IPS DF 6.9 (cell line): ENCODE results near the gene SPACDR.

Experiments
- DNase-seq: peaks from one replicate; pipeline ENCODE4 v3.0.0-alpha.2; 2013; ENCODE audit warnings: low read depth, low spot score
- H3K27ac ChIP-seq: one replicate; pipeline ENCODE4 v1.5.1; 2013; ENCODE audit warnings: low read length, control low read depth
- H3K27me3 ChIP-seq: 2 replicates; pipeline ENCODE4 v1.6.1; 2013; ENCODE audit warnings: mild to moderate bottlenecking, low read length; ENCODE audit not compliant: control insufficient read depth, insufficient read depth
- H3K36me3 ChIP-seq: 2 replicates; pipeline ENCODE4 v1.6.1; 2013; ENCODE audit warnings: low read length; ENCODE audit not compliant: control insufficient read depth, insufficient read depth
- H3K4me1 ChIP-seq: 2 replicates; pipeline ENCODE4 v1.6.1; 2013; ENCODE audit warnings: low read length; ENCODE audit not compliant: control insufficient read depth, insufficient read depth
- H3K4me3 ChIP-seq: 2 replicates; pipeline ENCODE4 v1.5.1; 2013; ENCODE audit warnings: mild to moderate bottlenecking, low read length
- H3K9me3 ChIP-seq: 2 replicates; pipeline ENCODE4 v1.6.1; 2013; ENCODE audit warnings: low read length, inconsistent platforms; ENCODE audit not compliant: control insufficient read depth, insufficient read depth
- WGBS: extraction: QIAGEN DNeasy Blood & Tissue Kit; methylation state at CpG from one replicate; pipeline ENCODE4 v1.1.7; 2013; ENCODE audit warnings: mixed read lengths, missing lambda C conversion rate; ENCODE audit not compliant: insufficient read length, insufficient coverage; 5-methylcytosine and 5-hydroxymethylcytosine counted together

SPACDR gene

DNA sequence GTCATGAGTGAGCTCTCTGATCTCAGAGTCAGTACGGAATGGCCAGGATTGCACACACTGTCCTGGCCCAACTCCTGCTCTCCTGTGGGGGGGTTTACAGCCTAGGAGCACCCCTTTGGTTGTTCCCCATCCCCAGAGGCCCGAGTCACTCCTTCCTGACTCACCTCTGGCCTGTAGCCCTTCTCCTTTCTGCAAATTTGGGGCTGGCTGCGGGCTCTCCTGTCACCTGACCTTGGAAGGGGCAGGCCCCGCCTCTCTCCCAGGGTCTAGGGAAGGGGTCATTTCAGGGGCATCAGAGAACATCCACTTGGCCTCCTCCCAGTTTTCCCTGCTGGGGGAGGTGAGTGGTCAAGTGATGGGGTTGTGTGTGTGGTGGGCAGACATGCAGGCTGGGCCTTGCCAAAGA, 21.4 kb upstream of the SPACDR start:
- DNase-seq = no peak
- H3K4me1 ChIP-seq = peaks cover 7% of the 10 kb centered on the region
- H3K36me3 ChIP-seq = peaks cover 6% of the 10 kb centered on the region; the same call in 1 of the 2 replicates
- no peaks in the 10 kb centered on the region for H3K9me3 ChIP-seq
- WGBS = no CpG with 5 or more reads among the region's 4 CpGs
- H3K4me3 ChIP-seq = no peak overlapping the region
- no peak overlapping the region for H3K27ac ChIP-seq
- H3K27me3 ChIP-seq = no peaks in the 10 kb centered on the region

DNA sequence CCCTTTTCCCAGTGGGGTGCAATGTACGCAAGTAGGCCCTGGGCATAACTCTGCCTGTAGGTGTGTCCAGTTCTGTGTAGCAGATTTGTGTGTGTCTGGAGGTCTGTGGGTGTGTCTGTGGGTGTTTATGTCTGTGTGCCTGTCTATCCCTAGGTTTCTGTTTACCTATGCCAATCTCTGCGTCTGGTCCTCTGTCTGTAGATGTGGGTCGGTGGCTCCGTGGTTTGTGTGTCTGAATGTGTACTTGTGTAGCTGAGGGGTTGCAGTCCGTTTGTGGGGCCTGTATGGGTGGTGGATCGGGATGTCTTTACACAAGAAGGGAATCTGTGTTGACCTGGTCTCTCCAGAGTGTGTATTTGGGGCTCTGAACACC, 20.6 kb upstream of the SPACDR start:
- Histone ChIP-seq H3K27me3 (no peaks in the 10 kb centered on the region), H3K27ac (no peak overlapping the region), H3K36me3 (peaks cover 6% of the 10 kb centered on the region; the same call in 1 of the 2 replicates), H3K9me3 (no peaks in the 10 kb centered on the region), H3K4me1 (peaks cover 6% of the 10 kb centered on the region), H3K4me3 (no peak overlapping the region)
- no CpG with 5 or more reads among the region's 6 CpGs for whole genome bisulfite sequencing
- no peak for DNase-seq

DNA sequence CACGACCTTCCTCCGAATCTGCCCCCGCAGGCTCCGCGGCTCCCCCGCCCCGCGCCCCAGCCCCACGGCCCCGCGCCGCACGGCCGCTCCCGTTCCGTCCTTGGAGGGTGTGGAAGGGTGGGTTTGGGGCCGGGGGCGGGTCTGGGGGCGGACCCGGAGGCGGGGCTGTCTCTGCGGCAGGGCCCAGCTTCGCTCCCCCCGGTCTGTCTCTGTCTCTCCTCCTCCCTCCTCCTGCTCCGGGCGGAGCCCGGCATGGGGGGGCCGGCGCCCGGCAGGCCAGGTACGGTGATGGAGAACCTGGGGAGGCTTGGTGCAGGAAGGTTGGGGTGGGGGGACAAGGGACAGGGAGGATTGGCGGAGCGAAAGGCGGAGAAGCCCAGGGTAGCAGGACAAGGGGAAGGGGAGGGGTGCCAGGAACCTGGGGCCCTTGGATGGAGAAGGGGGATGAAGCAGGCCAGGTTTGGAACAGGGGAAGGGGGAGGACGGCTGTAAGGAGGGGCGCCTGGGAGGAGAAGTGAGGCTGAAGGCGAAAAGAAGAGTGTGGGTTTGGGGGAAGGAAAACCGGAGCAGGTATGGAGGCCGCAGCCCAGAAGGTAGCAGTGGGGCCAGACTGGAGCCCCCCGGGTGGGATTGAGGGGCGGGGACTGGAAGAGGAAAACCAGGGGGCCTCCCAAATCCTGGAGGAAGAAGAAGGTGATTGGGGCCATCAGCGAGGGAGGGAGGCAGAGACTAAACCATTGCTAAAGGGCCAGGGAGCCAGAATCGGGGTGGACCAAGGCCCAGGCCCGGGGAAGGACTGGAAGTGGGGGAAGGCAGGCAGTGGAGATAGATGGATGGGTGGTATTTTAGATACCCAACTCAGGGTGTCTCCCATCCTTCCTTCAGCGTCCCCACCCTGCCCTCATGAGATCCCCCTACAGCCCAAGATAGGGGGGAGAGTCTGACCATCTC, 19.9 kb upstream of the SPACDR start, which contains the start of gene NYAP1:
Gene NYAP1 (plus strand): TSS at position 206 of the 951 bp plus-strand sequence. CDS start 1,385 bp downstream, outside the sequence.
- DNase-seq = no peak
- H3K4me3 ChIP-seq = peak within 1 kb of the TSS; percentile 83
- no peaks in the 10 kb centered on the region for H3K27me3 ChIP-seq
- H3K27ac ChIP-seq = no peak within 1 kb of the TSS
- H3K9me3 ChIP-seq = no peaks in the 10 kb centered on the region
- H3K36me3 ChIP-seq = peaks cover 3% of the 10 kb centered on the region; the same call in 1 of the 2 replicates
- no CpG with 5 or more reads among the region's 45 CpGs for WGBS
- H3K4me1 ChIP-seq = peaks cover 5% of the 10 kb centered on the region

DNA sequence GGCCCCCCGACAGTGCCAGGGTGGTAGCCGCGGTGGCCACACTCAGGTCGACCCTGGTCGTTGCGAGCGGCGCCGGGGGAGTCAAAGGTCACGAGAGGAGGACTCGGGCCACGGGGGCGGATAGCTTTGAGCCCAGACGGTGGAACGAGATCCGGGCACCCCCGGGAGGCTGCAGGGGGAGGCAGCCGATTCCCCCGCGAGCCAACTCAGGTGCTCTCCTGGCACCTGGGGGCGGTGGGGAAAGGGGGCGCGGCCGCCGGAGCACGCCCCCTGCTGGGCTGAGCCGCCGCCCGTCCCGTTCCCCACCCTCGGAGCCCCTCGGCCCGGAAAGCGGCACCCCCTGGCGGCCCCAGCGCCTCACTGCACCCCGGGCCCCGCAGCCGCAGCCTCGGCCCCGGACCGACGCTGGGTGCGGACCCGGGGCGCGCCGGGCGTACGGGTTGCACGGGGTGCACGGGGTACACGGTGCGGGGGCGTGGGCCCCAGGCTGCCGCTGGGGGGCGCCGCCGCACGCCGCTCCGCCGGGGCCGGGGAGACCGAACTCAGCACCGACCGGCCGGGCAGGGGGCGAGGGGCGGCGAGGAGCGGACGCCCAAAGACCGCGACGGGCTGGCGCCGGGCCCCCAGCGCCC, 19.1 kb upstream of the SPACDR start:
- Histone ChIP-seq H3K27me3 (no peaks in the 10 kb centered on the region), H3K4me1 (peaks cover 5% of the 10 kb centered on the region), H3K4me3 (peak overlapping the region; percentile 83; the same call in 1 of the 2 replicates), H3K27ac (no peak overlapping the region), H3K9me3 (no peaks in the 10 kb centered on the region), H3K36me3 (no peaks in the 10 kb centered on the region)
- WGBS = no CpG with 5 or more reads among the region's 79 CpGs
- no peak for DNase-seq

DNA sequence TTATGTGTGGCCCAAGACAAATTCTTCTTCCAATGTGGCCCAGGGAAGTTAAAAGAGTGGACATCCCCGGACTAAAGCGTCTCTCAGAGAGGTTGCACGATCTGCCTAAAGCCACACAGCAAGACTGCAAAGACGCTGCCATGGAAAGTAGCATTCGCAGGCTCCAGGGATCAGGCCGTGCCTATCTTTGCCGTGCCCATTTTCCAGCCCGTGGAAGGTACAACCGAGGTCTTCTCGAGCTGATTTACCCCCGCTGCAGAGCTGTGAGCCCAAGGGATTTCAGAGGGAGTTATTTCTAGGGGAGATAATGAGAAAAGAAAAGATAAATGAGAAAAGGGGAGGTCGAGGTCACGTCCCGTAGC, 18.6 kb upstream of the SPACDR start:
- H3K4me3 ChIP-seq = peak overlapping the region; percentile 83; the same call in 1 of the 2 replicates
- H3K27me3 ChIP-seq = no peaks in the 10 kb centered on the region
- no peak overlapping the region for H3K27ac ChIP-seq
- H3K9me3 ChIP-seq = no peaks in the 10 kb centered on the region
- WGBS = no CpG with 5 or more reads among the region's 14 CpGs
- peaks cover 7% of the 10 kb centered on the region for H3K4me1 ChIP-seq
- no peak for DNase-seq
- H3K36me3 ChIP-seq = no peaks in the 10 kb centered on the region

DNA sequence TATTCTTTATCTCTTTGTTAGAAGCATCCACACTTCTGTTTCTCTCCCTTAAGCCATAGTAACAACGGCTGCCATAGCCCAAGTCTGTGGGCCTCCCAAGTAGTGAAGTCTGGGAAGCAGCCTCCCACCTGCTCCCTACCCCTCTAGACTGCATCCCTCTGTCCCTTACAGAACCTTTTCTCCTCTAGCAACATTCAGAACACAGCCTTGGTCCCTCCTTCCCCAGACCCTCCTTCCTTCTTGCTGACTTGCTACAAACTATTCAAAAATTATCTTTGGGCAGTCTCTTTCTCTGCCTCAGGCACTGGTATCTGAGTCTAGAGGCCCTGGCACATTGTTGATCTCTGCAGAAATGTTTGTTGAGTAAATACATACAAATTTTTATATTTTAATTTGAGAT, 17.4 kb upstream of the SPACDR start:
- H3K9me3 ChIP-seq = no peaks in the 10 kb centered on the region
- H3K27ac ChIP-seq = no peak overlapping the region
- no peak for DNase-seq
- H3K36me3 ChIP-seq = no peaks in the 10 kb centered on the region
- H3K27me3 ChIP-seq = no peaks in the 10 kb centered on the region
- no CpG with 5 or more reads among the region's 1 CpG for WGBS
- H3K4me1 ChIP-seq = peaks cover 4% of the 10 kb centered on the region
- no peak overlapping the region for H3K4me3 ChIP-seq

DNA sequence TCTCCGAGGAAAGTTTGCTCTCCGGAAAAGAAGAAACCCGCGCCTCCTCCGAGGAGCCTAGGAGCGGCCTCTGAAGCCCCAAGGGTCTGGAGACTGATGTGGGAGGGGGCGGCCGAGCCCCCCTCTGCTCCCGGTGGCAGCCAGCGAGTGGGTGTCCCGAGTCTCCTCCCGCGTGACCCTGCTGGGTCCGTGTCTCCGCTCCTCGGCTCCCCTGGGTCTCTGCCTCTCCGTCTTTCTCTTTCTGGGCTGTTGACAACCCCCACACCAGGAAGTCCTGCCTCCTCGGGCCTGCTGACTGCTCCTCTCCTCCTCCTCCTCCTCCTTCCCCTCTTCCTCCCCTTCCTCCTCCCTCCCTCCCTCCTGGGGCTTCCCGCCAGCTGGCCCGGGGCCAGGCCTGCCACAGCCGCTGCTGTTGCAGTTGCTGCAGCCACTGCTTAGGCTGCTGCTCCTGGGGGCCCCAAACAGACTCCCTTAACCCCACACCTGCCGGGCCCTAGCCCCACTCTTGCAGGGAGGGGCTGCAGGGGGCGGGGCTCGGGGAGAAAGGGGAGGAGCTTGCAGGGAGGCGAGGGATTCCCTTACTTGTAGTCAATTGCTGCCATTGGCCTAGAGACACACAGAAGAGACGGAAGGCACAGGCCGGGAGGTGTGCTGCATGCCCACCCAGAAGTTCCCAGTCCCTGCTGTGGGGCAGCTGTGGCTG, 15.0 kb upstream of the SPACDR start, which contains the start of gene TSC22D4:
Gene TSC22D4 (minus strand): TSS at position 257 of the 703 bp plus-strand sequence. CDS start 1,176 bp downstream, outside the sequence.
- Histone ChIP-seq H3K36me3 (no peaks in the 10 kb centered on the region), H3K27me3 (no peaks in the 10 kb centered on the region), H3K4me1 (peaks cover 3% of the 10 kb centered on the region; the same call in 1 of the 2 replicates), H3K9me3 (no peaks in the 10 kb centered on the region), H3K4me3 (peak within 1 kb of the TSS; percentile 47; the same call in 1 of the 2 replicates), H3K27ac (no peak within 1 kb of the TSS)
- WGBS = no CpG with 5 or more reads among the region's 27 CpGs
- no peak for DNase-seq

DNA sequence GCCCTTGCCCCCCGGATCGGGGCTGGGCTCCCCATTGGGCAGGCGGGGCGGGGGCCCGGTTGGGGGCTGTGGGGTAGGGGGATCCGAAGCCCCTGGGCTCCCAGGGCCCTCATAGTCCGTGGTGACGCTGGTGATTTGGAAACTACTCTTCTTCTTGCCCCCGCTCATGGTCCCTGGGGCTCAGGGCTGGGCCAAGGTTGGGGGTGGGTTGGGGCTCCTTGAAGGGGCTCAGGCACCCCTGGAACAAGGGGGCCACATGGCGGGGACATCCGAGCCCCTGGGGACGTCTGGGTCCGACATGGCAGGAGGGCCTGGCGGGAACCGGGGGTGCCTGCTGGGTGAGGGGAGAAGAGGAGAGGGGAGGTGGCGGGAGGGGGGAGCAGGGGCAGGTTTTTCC, 13.8 kb upstream of the SPACDR start:
- Histone ChIP-seq H3K9me3 (no peaks in the 10 kb centered on the region), H3K4me1 (peaks cover 3% of the 10 kb centered on the region; the same call in 1 of the 2 replicates), H3K27ac (no peak overlapping the region), H3K4me3 (peak overlapping the region; percentile 47; the same call in 1 of the 2 replicates), H3K36me3 (no peaks in the 10 kb centered on the region), H3K27me3 (no peaks in the 10 kb centered on the region)
- no peak for DNase-seq
- WGBS = no CpG with 5 or more reads among the region's 16 CpGs

DNA sequence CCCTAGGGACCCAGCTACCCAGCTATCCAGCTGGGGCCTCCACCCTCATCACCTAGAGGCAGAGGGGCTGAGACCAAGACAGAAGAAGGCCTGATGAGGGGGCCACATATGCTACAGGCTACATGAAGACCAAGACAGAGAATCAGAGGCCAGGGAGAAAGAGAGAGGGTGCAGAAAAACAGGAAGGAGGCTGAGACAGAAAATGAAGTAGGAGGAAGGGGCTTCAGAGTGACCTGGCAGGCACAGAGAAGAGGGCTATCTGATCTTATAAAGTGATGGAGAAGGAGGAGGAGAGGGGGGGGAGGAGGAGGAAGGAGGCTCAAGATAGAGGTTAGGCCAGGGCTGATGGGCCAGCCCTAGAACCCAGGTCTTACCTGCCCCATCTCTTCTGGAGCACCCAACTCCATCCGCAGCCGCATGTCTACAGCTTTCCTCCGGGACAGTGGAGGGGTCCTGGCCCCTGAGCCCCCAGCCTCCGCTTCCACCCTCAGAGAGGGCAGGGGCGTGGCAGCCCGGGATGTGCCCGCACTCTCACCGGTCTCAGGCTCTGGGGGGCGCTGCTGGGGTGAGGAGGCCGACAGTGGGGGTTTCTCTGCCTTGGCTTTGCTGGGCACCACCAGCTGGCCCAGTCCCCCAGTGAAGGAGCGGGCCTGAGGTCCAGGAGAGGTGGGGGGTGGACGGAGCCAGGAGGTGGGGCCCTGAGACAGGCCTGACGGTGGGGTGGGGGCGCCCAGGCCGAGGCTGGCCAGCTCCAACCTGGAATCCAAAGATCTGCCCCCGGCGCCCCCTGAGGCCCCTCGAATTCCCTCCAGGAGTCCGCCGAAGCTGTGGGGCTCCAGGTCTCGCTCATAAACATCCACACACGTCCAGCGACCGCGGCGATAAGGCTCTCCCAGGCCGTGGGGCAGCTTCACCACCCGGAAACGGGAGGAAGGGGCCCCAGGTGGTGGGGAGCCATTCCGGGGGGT, 13.1 kb upstream of the SPACDR start:
- H3K4me3 ChIP-seq = no peak overlapping the region
- no CpG with 5 or more reads among the region's 30 CpGs for WGBS
- H3K4me1 ChIP-seq = peaks cover 5% of the 10 kb centered on the region; the same call in 1 of the 2 replicates
- H3K27ac ChIP-seq = no peak overlapping the region
- no peak for DNase-seq
- H3K27me3 ChIP-seq = no peaks in the 10 kb centered on the region
- no peaks in the 10 kb centered on the region for H3K9me3 ChIP-seq
- no peaks in the 10 kb centered on the region for H3K36me3 ChIP-seq
